Kidney tubule cell (primary cell): ENCODE measurements around the gene KRT75.
"Not testable (repeated sequence)": the region's sequence is repeated elsewhere in the genome, so short reads cannot be mapped to it uniquely, and the experiment has no call there.

Experiments used
- DNase-seq: peaks from one replicate; pipeline ENCODE4 v3.0.0-alpha.2; 2018; ENCODE audit warnings: low spot score

Gene KRT75

DNA sequence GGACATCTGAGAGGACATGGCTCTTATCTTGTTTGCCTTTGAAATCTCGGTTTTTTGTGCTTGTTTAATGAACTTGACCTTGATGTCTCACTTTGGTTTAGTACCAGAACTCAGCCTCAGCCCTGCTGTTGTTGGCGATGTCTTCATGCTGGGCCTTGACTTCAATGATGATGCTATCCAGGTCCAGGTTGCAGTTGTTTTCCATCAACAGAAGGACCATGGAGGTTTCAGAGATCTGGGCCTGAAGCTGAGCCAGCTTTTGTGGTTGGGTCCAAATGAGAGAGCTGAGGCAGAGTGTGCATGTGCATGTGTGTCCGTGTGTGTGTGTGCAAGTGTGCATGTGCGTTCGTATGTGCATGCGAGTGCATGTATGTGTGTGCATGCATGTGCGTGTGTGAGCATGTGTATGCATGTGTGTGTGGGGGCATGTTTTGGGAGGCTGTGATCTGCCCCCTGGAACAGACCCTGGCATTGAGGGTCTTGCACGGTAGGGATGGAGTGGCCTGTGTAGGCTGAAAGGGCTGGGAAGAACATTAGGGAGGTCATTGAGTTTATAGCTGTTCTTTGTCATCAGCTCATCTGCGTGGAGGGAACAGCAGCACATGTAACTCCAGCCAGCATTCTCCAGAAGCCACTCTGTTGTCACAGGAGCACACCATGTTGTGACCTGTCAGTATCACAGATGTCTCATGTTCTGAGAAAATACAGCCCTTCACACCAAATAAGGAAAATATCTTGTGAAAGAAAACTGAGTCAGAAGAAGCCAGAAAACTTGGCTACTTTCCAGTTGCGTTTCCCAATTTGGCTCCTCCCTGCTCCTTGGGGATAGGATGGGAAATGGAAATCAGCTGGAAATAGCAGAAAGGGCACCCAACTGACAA lies 18.1 kb downstream of the KRT75 start:
- DNase-seq, result peak; percentile 65

DNA sequence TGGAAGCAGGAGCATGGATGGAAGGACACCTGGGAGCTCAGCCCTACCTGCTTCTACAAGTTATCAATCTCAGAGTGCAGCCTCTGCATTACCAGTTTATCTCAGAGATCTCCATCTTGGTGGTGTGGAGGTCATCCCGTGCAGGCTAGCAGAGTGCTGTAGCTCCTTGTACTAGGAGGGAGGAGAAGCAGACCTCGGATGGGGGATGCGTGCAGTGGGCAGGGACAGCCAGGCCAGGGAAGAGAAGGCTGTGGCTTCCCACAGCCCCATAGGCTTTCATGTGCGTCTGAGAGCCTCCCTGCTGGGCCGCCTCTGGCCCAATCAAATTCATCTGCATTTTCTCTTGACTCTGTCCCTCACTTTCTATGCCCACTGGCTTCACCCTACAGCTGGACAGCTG lies 19.2 kb downstream of the KRT75 start:
- DNase-seq, result no peak

DNA sequence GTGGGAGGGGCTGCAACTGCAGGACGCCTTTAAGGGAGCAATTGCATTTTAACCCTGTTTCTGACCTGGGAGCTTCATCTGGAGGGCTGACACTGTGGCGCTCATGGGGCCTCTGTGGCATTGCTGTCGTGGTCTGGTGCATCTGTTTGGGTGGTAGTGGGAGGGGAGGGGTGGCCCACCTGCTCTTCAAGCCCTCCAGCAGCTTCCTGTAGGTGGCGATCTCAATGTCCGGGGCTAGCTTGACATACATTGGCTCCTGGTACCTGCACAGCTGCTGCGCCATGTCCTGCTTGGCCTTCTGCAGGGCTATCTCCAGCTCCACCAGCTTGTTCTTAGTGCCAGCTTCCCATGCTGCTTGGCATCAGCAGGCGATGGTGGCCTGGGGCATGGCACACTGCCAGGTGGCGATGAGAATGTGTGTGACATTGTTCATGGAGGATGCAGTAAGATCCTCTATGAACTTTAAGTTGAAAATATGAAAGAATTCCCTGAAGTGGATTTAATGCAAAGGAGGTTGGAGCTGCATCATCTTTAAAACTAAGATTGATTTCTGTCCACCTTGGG lies 20.3 kb downstream of the KRT75 start:
- no peak for DNase-seq

DNA sequence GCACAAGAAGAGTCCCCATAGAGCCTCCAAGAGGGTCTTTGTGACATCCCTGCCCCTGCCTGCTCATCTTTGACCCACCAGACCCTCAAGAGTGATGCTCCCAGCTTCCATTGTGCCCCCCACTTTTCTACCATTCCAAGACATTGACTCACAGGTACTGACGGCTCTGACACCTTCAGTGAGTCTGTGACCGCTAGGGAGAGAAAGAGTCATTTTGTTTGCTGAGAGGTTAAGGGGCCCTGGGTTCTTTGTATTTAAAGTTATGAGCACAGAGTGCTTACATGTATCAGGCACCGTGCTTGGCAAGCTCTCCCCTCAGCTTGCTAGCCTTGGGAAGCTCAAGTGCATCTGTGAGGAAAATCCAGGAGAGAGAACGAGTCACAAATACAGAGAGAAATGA lies 21.0 kb downstream of the KRT75 start:
- DNase-seq, result no peak

DNA sequence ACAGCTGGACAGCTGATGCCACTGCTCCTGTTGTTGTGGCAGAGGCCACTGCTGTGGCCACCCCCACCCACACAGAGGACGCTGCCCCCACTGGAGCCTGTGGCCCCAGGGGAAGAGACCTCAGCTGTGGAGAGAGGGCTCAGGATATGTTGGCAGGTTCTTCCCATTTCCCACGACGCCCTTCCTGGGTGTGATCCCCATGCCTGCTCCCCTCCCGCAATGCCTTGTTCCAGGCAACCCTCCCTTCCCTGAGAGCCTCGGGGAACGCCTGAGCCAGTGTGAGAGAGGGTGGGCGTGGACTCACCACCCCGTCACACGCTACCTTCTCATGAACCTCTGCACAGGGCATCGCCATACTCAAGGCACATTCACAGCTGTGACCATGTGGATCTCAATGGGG lies 22.4 kb downstream of the KRT75 start:
- DNase-seq, result no peak

DNA sequence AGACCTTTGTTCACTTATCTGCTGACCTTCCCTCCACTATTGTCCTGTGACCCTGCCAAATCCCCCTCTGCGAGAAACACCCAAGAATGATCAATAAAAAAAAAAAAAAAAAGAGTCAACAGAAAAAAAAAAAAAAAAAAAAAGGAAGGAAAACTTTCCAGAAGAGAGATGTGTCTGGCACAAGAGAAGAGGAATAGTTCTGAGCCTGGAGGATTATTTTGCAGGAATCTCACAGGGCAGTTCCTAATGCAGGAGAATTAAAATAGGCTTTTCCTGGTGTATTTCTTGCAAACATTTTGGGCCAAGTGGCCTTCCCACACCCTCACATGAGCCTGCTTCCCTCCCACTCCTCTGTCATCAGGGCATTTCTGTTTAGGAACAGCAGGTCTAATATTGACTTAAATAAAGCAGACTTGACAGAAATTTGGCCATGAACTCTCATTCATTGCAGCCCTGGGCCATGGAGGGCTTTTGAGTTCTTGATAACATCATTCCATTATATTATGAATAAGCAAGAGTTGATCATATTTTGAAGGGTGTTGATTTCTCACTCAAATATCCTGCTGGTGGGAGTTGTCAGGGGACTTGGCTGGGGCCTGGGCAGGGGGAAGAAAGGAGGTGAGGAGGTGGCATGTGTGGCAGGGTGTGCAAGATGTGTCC lies 23.5 kb downstream of the KRT75 start:
- DNase-seq, result not testable (repeated sequence)

DNA sequence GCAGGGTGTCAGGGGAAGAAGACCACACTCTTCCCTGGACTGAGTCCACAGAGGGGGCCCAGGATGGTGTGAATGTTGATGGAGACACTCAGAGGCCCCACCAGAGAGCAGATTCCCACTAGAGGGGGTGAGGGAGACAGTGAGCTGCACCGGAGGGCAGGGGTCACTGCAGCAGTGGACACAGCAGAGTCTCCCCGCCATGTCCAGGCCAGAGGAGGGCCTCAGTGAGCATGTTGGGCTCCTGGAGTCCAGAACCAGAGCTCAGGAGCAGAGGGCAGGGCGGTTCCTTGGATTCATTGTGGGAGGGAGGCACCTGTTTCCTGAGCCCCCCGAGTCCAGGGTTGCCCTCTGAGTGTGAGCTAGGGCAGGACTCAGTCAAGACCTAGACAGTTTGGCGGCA lies 26.3 kb downstream of the KRT75 start:
- no peak for DNase-seq

DNA sequence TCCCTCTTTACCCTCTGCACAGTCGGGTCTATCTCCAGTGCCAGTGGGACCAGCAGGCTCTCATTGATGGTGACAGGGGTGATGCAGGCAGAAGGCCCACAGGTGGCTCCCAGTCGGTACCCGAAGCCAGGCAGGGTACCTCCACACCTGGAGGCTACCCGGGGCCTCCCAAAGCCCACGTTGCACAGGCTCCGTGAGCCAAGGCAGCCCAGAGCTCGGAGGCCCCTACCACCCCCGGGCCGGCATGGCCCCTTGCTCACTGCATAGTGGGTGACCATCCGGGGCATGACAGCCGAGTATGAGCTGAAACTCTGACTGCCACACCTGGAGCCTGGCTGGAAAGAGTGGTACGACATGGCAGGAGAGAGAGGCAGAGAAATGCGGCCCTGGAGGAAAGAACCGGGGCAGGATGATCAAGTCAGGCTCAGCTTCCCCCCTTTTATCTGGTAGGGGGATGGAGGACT lies 28.2 kb downstream of the KRT75 start, which contains the start of gene KRT82:
Gene KRT82 (minus strand): TSS at position 414 of the 464 bp plus-strand sequence. CDS start 58 bp downstream, at position 356.
- no peak for DNase-seq

DNA sequence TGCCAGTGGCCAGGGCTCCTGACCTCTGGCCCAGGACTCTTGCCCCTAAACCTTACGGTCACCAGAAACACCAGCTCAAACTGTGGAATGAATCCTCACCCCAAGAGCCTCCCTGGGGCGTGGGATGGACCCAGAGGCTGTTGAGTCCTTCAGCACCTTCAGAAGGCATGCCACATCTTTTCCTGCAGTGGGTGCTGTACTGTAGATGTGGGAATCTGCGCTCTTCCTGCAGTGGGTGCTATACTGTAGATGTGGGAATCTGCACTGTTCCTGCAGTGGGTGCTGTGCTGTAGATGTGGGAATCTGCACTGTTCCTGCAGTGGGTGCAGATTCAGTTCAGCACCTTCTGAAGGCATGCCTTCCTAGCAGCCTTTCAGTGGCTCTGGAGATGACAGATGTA lies 29.2 kb downstream of the KRT75 start:
- DNase-seq, result no peak

DNA sequence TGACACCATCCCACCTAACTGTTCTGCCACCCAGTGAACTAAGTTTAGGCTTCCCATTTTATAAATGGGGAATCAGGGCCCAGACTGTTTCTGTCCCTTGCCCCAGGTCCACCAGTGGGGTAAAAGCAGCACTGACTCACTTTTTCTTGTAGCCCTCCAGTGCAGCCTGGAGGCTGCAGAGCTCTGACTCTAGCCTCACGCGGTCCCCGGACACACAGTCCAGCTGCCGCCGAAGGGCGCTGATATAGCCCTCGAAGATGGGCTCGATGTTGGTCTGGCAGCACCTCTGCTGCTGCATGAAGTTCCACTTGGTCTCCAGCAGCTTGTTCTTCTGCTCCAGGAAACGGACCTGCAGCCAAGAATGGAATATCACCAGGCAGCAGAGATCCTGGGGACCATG lies 30.6 kb downstream of the KRT75 start:
- DNase-seq, result no peak

DNA sequence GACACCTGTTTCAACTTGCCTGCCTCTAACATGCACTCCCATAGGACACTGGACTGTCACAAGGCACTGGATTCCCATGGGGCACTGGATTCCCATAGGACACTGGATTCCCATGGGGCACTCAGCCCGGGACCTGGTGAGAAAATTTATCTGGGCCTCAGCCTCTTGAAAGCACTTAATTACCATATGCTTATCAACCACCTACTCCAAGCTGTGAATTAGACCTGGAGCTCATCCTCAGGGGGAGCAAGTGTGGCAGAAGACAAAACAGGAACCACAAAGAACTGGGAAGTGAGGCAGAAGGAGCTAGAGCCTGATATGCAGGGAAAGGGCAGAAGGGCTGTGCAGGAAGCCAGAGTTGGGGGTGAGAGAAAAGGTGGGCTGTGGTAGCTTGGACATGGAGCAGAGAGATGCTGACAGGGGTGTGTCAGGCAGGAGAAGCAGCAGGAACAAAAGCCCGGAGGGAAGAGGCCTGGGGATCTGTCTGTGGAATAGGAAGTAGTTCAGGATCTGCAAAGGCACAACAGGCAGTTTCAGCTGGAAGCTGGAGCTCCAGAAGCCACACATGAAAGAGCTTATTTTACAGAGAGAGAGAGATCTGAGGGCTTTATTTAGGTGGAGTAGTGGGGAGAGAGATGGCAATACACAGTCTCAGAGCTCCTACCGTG lies 31.2 kb downstream of the KRT75 start:
- DNase-seq, result no peak

DNA sequence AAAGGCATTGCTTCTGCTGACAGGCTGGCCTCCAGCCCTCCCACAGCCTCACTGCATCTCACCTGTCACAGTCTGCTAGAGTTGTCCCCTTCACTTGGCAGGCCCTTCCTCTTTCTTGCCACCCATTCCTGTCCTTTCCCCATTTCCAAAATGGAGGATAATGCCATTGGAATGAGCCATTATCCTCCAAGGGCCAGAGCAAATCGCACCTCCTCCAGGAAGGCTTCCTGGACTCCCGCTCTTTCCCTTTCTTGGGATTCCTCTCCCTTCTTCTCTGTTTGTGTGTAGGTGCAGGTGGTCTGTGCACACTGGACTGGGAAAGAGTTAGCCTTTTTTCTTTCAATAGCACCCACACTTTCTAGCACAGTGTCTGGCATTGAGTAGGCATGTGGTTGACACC lies 31.8 kb downstream of the KRT75 start:
- no peak for DNase-seq

DNA sequence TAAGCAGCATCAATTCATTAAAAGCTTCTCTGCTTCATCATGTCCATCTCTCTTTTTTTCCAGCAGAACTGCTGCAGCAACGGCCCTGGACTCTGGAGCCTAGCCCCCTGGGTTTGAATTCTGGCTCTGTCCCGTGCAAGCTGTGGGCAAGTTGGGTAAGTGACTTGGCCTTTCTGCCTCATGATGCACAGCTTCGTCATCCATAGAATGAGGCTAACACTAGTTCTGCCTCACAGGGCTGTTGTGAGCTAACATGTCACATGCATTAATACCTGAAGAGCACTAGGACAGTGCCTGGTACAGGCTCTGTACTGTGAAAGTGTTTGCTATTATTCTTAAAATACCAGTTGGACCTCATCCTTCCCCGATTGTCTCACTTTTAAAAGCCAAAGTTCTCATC lies 32.2 kb downstream of the KRT75 start:
- DNase-seq, result no peak

DNA sequence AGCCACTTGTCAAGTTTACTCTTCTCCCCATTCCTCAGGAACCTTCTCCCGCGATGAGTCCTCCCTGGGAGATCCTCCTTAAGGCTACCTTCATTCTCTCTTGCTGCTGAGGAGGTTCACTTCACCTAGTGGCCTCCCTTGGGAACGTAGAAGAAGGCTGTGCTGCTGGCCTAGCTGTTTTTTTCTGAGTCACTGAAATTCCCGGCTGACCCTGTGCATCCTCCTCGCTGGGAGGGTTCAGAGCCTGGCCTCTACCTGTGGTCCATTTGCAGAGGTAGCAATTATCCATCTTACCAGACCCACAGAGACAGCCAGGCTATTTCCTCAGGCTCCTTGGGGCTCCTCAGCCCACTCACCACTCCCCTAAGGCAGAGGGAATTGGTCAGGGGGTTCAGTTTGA lies 32.6 kb downstream of the KRT75 start:
- DNase-seq, result no peak

DNA sequence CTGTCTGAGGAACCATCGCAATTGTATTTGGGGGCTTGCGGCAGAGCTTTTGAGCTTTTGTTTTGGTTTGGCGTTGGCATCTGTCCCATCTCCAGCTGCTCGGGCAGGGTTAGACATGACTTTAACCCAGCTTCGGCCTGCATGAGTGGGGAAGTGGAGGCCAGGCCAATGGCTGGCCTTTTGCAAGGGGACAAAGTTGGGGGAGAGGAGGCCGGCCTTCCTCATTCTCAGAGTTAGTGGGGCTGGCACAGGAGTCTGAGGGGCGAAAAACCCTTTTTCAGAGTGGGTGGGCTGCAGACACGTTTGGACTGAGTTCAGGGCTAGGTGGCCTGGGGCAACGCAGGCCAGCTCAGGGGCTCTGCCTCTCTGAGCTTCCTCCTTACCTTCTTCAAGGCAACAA lies 33.3 kb downstream of the KRT75 start:
- no peak for DNase-seq

DNA sequence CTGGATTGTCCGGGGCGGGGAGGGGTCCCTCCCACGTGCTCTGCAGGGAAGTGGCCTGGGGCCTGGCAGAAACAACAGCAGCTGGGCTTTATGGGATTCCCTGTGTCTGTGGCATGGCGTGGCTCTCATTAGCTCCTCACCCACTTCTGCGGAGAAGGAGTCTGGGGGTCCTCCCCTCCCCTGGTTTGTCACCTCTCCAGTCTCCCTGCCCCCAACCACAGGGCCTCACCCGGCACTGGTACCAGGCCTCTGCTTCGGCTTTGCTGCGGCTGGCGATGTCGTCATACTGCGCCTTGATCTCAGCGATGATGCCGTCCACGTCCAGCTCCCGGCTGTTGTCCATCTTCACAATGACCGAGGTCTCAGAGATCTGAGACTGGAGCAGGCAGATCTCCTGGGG lies 34.4 kb downstream of the KRT75 start:
- DNase-seq, result no peak

DNA sequence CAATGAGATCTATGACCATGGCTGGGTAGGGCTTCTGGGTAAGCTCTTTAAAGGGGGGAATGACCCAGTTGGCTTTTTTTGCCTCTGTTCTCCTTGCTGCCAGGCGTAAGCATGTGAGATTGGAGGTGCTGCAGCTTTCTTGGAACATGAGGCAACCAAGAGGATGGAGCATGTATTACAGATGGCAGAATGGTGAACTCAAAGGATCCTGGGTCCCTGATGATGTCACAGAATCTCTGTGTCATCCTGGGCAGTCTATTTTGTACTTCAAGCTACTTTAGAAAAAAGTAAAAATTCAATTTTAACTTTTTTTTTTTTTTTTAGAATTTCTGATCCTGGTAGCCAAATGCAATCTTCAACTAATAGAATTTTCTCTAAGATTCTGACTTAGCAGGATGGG lies 36.0 kb downstream of the KRT75 start:
- no peak for DNase-seq

DNA sequence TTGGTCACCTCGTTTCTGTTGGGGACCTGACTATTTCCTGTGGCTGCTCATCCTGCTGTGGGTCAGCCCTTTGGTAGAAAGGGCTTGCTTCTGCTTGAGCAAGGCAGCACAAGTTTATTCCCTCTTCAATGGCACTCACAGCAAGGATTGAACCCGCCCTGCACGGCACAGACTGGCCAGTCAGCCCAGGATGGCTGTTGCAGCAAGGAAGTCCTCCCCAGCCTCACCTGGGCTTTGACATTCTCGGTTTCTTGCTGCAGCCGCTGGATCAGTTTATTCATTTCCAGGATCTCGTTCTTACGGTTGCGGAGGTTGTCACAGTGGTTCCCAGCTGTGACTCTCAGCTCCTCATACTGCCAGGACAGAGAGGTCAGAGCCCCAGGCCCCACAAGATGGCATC lies 37.5 kb downstream of the KRT75 start:
- no peak for DNase-seq

DNA sequence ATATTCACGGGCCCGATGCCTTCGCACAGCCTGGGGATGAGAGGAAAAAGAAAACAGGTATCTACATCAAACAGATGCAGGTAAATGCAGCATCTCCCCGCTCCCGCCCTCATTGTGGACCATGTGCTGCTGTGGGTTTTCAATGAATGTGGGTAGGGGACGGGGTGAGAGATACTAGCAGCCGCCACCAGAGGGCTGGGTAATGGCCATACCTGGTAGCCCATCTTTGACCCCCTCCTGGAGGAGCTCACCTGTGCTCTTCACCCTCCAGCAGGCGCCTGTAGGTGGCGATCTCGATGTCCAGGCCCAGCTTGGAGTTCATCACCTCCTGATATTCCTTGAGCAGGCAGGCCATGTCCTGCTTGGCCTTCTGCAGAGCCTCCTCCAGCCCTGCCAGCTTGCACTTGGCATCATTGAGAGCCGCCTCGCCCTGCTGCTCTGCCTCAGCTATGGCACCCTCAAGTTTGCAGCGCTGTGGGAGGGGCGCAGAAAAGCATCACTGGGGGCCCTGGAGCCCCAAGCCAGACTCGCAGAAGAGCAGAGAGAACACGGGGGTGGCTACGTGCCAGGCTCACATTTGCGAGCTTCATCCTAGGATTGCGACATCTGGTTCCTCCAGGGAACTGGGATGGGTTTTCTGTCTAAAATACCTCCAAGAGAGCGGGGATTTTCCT lies 38.3 kb downstream of the KRT75 start:
- peak; percentile 57 for DNase-seq

DNA sequence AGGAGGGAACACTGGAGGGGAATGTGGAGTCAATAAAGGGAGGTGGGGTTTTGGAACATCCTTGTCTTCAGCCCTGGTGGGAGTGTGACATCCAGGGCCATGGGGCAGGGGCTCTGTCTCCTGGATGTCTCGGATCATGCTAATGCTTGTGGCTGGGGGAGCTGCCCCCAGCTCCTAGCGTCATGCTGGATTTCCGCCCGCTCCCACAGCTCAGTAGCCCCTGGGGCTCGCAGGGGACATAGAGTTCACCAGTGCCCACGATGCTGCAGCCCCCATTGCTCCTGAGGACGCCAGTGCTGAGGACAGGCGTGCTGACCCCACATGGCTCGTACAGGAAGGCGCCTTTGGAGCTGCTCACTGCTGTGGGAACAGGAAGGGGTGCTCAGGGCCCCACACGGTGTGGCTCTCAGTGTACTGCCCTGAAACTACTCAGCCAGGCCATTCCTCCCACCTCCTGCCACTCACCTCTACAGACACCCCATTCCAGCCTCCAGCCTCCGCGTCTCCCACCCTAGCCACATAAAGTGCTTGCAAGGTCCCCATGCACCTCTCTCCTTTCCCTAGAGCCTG lies 39.2 kb downstream of the KRT75 start:
- no peak for DNase-seq

DNA sequence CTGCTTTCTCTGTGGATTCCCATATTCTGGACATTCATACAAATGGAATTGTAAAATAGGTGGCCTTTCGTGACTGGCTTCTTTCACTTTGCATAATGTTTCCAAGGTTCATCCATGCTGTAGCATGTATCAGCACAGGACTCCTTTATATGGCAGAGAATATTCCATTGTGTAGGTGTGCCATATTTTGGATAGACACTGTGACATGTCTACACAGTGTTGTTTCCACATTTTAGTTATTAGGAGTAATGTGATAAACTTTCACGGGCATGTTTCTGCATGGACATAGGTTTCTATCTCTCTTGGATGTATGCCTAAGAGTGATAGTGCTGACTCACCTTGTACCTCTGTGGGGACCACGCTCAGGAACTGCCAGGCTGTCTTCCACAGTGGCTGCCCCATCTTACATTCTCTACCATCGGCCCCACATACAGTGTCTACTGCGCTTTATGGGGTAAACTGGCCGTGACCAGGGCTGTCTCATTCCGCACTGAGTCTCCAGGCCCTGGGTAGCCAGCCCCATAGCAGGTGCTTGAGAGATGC lies 41.6 kb downstream of the KRT75 start:
- no peak for DNase-seq
